SH-SY5Y (cell line): ENCODE measurements around the gene IFNA1.

Experiments
- GATA2 ChIP-seq: IDR thresholded peaks from 2 replicates; pipeline ENCODE4 v1.6.1; 2011; ENCODE audit warnings: mild to moderate bottlenecking, low read depth, low read length
- GATA3 ChIP-seq: IDR thresholded peaks from 2 replicates; pipeline ENCODE4 v1.6.1; 2011; ENCODE audit warnings: low read depth, mild to moderate bottlenecking, low read length, moderate library complexity

The IFNA1 gene

DNA sequence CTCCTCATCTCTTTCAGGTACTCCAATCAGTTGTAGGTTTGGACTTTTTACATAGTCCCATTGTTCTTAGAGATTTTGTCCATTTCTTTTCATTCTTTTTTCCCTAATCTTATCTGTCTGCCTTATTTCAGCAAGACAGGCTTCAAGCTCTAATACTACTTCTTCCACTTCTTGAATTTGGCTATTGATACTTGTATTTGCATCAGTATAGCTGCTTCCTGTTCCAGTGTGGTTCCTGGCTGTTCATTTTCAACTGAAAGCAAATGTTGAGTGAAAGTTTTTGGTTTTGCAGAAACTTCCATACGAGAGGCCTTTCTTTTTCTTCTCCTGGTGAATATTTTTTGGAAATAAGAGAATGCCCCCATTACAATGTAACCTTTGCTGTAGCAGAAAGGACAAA is 12.0 kb upstream of the IFNA1 start:
- TF ChIP-seq GATA2 (no peak), GATA3 (no peak)

DNA sequence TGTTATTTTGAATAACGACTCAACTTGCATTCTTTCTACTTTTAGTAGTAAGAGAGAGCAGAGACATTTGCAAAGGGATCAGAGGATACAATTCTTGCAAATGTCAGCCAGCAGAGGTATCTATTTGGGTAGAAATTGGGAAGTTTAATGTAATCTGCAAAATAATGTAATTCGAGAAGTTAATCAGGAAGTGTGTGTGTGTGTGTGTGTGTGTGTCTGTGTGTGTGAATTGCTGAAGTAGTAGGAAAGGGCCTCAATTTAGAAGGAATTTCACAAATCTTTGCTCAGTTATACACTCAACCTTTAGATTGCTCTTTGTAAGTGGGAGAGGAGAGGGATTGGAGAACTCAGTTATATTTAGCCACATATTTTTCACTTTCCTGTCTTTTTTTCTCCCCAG is 11.0 kb upstream of the IFNA1 start:
- TF ChIP-seq GATA3 = no peak
- TF ChIP-seq GATA2 = no peak

GRCh38 chr9:21432672-21433425 is 7.4 kb upstream of the IFNA1 start:
- TF ChIP-seq GATA3 (no peak), GATA2 (no peak)

DNA sequence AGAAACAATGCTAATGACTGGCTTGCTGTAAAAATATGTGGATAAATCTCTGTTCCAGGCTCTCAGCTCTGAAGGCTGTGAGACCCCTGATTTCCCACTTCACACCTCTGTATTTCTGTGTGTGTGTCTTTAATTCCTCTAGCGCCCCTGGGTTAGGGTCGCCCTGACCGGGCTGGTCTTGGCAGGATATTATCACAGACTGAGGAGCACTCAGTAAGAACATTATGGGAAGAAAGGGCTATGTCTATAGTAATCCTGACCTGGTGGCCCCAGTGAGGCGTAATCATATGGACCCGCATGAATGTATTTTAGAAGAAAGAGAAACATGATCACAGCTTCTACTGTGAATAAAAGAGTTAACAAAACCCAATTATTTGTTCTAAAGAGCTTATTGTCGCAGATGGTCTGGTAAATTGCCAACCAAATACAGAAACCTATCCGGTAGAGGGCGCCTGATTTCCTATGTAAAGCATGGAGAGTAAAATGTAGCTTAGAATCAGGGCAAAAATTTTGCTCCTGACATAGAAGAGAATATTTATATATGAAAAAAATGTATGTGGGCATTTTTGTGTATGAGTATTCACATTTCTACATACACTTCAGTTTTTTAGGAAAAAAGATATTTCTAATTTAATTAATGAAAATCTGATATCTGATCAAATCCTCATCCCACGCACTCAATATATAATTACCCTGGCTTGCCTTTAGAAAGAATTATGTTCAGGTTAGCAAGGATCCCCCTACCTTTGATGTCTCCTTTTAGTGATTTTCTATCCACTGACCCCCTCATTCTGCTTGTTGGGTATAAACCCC is 5.8 kb upstream of the IFNA1 start:
- TF ChIP-seq GATA2 (no peak), GATA3 (no peak)

DNA sequence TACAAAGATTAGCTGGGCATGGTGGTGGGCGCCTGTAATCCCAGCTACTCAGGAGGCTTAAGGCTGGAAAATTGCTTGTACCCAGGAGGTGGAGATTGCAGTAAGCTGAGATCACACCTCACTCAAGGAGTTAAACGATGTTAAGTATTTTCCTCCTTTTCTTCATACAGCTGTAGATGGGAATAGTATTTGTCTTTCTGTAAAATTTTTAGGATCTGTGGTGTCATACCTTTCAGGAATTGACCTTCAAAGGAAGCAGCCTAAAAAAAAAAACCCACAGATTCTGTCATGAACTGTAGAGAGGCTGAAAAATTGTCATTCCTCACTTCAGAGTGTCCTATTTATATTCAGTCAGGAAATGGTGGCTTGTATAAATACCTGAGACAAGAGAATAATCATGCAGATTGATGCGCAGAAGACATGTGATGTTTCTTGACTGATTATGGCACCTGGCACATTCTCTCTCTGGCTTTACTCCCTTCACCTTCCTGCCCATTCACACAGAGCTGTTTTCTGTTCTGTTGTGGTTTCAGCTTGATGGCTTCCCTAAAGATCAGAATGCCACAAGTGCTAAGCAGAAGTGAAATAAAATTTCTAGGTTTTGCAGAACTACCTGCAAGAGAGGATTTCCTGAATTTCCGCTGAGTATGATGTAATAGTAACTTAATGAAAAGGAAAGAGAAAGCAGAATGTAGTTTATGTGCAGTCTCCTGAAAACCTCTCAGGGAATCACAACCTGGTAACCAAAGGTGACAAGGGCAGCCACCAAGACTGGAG is 3.8 kb downstream of the IFNA1 start:
- TF ChIP-seq GATA3 = no peak
- TF ChIP-seq GATA2 = no peak

DNA sequence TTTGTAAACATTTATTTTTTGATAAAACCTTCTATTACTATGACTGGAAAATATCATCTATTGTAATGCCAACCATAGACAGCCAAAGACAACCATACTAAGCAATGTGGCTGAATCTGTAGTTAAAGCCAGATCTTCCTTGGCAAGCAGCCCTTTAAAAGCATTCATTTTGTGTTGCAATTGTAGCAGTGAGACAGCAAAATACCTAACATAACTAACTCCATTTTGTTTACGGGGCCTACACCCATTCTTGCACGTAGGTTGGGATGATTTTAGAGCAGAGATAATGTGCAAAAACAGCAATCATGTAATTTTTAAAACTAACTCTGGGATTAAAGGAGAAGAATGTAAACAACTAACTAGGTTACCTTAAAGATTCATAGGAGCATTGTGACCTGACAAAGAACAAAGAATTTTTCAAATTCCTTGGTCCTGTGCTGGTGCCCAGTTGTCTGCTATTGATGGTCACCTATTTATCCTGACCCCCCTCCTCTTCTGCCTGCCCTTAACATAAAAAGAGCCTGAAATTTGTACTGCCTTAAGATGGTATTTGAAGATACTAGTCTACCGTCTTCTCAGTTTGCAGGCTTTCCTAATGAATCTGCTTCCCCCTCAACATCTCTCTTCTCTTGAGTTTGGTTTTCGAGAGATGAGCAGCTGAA is 10.6 kb downstream of the IFNA1 start:
- TF ChIP-seq GATA3 (no peak), GATA2 (no peak)

- TF ChIP-seq GATA3 (no peak), GATA2 (no peak)
These were observed 12.4 kb downstream of the IFNA1 start for GRCh38 chr9:21452681-21453080.

GRCh38 chr9:21454149-21454548 is 13.9 kb downstream of the IFNA1 start:
- no peak for TF ChIP-seq GATA3
- no peak for TF ChIP-seq GATA2

DNA sequence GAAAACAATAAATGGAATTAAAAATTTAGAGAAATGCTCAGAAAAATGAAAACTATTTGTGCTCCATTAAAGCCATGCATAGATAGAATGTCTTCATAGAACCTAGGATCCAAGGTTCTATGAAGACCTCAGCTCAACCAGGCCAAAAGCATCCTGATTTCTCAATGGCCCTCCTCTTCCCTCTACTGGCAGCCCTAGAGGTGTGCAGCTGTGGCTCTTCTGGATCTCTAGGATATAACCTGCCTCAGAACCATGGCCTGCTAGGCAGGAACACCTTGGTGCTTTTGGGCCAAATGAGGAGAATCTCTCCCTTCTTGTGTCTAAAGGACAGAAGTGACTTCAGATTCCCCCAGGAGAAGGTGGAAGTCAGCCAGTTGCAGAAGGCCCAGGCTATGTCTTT is 15.1 kb downstream of the IFNA1 start:
- TF ChIP-seq GATA2 (no peak), GATA3 (no peak)

DNA sequence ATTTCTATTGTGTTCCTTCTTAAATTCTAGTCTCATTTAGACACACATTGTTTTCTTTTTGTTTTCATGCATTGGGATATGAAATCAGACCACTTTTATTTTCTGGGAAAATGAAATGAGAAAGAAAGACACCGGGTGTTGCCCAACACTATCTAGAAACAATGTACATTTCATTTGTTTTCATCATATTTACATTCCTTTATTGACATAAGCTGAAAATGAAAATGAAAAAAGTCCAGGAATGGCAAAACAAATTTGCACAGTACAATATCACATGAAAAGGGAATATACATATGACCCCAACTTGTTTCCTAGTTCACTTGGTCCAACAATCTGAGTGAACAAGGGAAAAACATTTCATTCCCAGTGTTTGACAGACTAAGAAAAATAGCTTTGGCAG is 21.1 kb downstream of the IFNA1 start:
- TF ChIP-seq GATA3 (no peak), GATA2 (no peak)

- TF ChIP-seq GATA3 = no peak
- no peak for TF ChIP-seq GATA2
These were observed 24.9 kb downstream of the IFNA1 start for GRCh38 chr9:21465138-21465537.

- TF ChIP-seq GATA3 = no peak
- TF ChIP-seq GATA2 = no peak
These were observed 25.8 kb downstream of the IFNA1 start for GRCh38 chr9:21465859-21466518.

GRCh38 chr9:21470126-21470525 is 29.9 kb downstream of the IFNA1 start:
- TF ChIP-seq GATA2 (no peak), GATA3 (no peak)
